HG02970 (cell line): ENCODE data around the gene DIAPH2.

Experiments used
- ATAC-seq: cut with Tn5 transposase; IDR thresholded peaks from one replicate; pipeline ENCODE4 v1.9.1; 2021; ENCODE audit warnings: mild to moderate bottlenecking, moderate library complexity, moderate number of reproducible peaks; ENCODE audit not compliant: unreplicated experiment, low FRiP score

DIAPH2 gene

DNA sequence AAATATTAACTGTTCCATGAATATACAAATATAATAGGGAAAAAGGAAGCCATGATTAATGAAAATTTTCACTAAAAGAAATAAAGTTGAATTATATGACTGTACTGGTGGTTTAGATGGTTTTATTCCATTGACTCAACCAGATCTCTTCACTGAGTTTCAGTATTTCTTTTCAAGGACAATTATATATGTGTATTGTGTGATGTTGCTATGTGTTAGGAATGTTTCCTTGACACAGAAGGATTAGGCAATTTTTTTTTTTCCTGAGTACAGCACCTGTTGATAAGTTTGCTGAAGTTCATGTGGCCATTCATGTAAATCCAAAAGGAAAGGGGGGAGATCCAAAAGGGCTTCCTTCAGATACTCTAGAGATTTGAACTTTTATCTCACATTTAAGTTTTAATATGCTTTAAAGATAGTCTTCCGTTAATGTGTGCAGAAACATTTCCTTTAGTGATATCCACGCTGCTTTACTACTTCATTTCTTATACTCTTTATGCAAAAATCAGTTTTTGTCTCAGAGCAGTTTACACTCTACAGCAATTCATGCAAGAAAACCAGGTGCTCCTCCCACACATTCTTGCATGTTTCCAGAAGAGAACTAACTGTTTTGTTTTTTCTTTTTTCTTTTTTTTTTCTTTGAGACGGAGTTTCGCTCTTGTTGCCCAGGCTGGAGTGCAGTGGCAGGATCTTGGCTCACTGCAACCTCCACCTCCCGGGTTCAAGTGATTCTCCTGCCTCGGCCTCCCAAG lies 448.2 kb downstream of the DIAPH2 start:
- no peak for ATAC-seq

DNA sequence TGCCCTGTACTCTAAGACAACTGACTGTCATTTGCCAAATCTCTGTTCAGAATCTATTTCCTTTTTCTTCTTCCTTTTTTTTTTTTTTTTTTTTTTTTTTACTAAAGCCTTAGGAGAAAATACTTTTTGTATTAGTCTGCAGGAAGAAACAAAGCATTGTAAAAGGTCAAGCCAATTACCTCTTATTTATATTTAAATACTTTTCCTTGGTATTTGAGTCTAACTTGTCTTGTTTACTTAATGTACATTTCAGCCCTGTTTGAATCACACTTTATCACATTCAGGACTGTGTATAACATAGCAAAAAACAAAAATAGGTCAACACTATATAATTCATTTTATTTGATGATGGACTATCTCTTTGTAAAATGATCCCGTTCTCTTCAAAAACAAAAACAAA lies 461.3 kb downstream of the DIAPH2 start:
- ATAC-seq, result no peak

DNA sequence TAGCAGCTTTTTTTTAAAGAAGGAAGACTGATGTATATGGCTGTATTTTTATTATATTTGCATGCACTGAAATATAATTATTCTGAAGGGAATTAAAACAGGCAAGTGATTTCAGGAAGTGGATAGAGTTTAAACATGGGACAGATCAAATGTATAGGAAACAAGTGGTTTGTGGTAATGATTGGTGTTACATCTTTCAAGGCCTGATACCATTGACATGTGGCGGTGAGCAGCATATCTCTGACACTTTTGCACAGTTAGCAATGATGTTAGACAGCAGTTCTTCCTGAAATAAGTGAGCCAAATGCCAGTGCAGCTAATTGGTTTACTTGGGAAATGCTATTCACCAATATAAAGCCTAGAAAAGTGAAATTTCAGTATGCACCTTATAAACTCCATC lies 471.2 kb downstream of the DIAPH2 start:
- ATAC-seq, result no peak

DNA sequence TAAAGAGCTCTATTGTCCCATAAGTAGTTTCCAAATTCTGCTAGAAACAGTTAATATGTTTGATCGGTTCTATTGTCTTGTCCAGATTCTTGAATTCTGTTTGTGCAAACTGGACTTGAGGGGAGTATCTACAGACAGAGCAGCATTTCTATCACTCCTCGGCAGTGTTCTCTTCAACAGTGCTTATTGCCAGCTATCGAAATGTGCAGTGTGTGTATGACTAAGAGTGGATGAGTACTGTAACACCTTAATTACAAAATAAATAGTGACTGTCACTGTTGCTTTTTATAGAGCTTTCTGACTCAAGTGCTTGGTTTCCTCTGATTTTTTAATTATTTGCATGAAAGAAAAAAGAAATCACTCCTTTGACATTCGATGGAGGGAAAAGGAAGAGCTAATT lies 473.6 kb downstream of the DIAPH2 start:
- ATAC-seq, result no peak

DNA sequence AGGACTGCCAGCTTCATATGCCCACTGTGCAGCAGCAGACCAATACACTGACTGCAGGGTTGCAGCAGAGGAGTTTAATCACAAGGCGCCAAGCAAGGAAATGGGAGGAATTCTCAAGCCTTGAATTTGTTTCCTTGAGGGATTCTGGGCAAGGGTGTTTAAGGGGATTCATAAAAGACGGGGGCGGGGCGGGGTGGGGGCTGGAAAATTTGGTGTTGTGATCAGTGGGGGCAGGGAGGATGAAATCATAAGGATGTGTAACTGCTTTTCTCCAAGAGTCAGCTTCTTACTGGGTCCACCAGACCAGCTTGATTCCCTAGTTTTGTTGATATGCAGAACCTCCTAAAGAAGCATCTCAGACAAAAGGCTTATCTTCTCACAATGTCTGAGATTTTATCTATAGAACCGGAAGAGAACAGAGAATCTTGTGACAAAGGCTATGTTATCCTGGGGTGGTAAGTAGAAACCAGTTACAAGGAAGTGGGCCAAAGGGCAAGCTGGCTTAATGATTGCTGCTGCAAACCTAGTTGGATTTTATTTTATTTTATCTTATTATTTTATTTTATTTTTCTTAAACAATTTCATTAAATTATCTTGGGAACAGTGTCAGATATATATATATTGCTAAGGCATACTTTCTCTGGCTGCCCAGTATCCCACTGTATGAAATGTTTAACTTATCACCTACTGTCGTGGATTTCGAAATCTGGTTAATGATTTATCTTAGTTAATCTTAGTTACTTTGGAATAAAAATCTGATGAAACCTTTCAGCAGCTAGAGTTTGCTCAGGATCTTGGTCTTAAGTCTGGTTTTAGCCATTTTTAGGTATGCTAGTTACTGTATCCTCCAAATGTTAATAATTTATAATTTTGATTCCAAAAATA lies 475.5 kb downstream of the DIAPH2 start:
- no peak for ATAC-seq

DNA sequence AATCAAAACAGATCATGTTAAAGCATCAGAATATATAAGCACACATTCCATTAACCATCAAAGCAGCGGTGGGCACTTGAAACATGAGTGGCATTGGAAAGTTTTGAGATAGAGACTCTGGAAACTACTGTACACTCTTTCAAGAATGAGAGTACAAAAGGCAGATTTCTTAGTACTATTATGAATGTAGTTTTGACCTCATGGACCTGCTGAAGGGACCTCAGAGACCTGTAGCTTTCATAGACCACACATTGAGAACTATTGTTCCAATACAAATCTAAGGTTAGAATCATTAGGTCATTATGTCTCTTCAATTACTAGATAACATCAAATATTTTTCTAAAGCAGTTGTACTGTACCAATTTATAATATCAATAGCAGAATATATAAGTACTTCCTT lies 482.7 kb downstream of the DIAPH2 start:
- no peak for ATAC-seq

DNA sequence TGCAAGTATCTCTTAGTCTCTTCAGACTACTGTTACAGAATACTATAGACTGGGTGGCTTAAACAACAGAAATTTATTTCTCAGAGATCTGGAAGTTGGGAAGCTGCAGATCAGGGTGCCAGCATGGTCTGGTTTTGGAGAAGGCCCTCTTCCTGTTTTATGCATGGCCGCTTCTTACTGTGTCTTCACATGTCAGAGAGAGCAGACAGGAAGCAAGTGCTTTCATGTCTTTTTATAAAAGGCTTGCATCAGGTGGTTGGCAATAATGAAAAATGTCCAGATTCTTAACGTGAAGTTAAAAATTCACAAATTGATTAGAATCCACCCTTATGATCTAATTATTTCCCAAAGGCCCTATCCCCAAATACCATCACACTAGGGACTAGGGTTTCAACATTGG lies 484.0 kb downstream of the DIAPH2 start:
- no peak for ATAC-seq

DNA sequence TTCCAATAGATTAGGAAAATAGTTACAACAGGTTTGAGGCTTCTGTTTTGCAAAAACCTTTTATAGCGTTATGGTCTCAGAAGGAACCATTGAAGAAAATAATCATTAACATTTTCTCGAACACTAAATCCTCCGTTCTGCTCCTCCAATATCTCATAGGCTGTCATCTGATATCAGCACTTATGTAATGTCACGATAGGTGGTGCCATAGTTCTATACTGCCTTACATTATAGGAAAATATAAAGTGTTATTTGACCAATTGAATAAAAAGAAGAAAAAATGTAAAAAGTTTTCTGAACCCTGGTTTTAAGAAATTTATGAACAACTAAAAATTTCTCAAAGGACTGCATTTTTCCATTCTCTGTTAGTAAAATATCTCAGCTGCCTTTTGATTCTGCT lies 490.5 kb downstream of the DIAPH2 start:
- ATAC-seq, result no peak

DNA sequence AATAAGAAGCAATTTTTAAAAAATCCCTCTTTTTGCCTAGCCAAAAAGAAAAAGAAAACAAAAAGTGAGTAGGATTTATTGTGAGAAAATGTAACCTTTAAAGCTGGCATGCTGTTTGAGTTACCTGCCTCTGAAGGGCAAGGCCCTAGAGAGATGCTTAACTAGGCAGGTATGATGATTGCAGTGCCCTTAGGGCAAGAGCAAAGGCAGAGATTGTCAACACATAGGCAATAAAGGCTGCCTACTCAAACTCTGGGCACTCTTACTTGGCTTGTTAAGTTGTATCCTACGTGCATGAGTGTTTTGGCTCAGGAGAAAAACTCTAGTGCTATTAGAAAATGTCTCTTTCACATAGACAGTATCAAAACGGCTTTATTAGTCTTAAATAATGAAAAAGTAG lies 505.0 kb downstream of the DIAPH2 start:
- ATAC-seq, result no peak

DNA sequence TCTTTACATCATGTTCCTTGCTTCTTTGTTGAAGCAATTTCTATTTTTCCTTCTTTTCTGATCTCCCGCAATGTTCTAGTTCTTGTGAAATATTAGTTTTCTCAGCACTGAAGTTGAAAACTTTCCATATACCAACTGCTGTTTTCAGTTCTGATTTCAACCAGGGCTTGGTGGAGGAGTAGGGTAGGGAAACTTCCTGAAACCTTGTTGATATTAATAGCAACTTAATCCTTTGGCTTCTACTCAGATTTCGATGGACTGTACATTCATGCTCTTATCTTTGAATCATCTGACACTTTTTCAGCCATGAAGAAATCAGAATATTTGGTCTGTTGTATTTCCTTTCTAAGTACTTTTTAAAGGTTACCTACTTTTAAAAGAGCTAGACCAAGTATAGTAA lies 514.9 kb downstream of the DIAPH2 start:
- no peak for ATAC-seq

DNA sequence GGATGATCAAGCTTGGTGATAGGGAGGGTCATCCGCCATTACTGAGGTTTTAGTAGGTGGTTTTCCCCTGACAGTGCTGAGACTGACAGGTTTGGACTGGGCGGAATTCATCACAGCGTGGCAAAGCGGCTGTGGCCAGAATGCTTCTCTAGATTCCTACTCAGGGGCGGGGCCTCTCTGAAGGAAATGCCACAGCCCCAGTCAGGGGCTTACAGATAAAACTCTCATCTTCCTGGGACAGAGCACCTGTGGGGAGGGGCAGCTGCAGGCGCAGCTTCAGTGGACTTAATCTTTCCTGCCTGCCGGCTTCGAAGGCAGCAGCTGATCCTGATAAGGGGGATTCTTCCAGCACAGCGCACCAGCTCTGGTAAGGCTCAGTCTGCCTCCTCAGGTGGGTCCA lies 515.8 kb downstream of the DIAPH2 start:
- ATAC-seq, result no peak

DNA sequence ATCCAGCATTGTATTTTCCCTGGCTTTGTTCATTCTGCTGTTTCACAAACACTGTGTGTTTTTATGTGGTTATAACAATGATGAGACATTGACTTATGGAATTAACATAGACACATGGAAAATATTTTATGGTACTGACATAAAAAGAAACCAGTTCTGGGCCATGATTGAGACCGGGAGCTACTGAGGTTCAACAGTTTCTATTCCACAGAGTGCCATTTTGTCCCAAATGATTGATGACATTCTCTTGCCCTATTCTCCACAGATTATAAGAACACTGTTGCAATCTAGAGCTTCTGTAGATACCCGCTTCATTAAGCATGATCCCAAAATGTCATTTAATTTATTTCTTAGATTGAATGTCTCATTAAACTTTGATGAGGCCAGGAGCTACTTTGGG lies 525.9 kb downstream of the DIAPH2 start:
- ATAC-seq, result no peak

DNA sequence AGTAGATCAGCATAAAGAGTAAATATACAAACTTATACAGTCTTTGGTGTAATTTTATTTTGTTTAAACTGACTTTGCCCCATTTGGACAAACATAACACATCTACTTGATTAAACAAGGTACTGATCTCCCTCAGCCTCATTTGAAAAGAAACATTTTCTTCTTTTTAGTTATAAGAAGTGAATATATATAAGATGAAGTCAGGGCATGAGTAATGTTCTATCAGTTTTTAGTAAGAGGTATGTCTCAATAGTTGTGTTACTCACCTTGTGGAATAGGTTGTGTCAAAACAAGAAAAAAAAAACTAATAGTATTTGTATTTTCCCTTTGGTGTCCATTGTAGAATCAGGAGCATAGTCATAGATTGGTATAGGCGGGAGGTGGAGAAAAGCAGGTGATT lies 526.4 kb downstream of the DIAPH2 start:
- ATAC-seq, result no peak

DNA sequence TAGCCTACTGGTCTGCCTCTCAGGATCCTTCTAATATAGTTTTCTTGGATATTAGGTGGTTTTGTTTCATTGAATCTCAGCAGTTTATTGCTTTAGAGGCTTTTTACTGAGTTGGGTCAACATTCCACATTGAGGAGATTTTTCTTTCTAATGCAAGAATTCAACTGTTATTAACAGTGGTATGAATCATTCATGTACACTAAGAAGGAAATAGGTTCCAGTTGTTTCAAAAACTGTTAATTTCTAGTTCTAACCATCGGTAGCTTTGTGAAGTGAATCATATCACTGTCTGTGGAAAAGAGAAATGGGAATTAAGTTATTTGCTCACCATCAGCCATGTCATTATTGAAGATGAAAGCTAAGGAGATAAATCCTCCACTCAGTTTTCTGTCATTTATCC lies 530.5 kb downstream of the DIAPH2 start:
- ATAC-seq, result no peak

DNA sequence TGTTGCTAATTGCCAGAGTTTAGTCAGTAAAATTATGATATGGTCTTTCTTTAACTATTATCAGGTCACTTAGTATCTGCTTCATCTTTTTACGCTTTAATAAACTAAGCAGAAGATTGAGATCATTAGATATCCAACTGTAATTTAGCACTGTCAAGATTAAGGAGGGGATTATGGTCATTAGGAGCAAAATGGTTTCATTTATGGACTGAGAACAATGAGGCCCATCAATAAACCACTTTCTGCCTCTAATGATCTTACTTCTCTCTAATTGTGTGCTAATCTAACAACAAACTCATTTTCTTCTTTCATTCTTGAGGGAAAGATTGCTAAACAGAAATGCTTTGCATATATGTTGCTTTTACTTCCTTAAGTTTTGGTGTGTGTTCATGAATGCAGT lies 539.5 kb downstream of the DIAPH2 start:
- no peak for ATAC-seq

DNA sequence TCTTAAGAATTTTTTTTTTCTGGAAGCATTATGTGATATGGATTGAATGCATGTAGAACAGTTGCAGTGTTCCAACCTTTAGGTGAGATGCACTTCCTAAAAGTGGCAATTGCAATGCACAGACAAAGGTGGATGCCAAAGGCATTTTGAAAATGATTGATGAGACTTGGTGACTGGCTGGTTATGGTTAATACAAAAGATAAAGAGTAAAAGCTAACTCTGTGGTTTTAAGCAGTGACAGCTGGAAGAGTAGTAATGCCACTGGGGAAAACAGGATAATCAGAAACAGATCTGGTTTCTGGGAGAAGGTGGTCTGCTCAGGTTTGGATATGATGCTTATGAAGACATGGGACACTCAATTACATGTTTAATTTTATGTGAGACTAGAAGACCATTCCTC lies 544.7 kb downstream of the DIAPH2 start:
- no peak for ATAC-seq

DNA sequence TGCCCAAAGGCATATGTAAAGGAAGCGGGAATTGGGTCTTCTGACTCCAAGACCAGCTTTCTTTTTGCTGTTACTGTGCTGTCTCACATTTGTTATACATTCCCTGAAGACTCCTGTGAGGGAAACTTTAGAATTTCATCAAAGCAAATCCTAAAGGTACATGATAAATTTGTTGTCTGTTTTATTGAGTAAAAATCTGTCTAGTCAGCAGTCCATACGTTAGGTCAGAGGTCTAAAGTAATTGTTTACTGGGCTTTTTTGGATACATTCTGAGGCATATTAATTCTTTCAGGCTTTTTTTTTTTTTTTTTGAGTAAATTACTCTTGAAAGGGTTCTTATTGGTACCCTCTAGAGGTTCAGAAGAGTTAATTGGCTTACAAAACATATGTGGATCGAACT lies 546.3 kb downstream of the DIAPH2 start:
- ATAC-seq, result no peak

DNA sequence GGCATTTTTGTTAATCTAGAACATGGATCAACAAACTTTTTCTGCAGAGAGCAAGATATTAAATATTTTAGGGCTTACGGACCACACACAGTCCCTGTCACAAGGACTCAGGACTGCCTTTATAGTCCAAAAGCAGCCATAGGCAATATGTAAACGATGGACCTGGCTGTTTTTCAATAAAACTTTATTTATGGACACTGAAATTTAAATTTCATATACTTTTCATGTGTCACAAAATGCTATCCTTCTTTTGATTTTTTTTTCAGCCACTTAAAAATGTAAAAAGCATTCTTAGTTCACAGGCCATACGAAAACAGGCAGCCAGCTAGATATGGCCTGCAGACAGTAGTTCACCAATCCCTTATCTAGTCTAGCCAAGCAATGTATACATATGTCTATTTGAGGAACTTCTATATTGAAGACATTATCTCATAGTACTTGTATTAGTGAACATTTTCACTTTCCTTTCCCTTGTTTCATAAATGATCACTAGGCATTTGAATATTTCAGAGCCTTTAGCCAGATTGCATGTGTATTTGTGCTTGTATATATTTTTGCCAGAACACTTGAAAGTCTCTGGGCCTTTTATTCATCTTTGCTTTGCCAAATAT lies 549.9 kb downstream of the DIAPH2 start:
- peak; percentile 89 for ATAC-seq

DNA sequence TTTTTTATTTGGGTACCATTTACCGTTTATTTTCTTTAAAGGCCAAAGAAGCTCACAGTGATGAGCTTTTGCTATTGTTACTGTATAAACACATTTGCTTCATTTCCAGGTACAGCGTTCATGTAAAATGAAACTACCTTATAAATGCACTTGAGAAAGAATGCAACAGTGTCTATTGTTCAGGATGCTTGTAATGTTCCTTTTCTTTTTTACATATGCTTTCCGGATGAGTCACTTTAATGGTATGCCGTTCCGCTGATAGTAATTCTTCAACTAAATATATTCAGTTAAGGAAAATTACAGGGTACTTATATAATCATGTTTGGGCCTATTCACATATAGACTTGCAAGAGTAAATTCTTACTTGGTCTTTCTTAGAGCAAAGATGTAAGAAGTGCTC lies 554.0 kb downstream of the DIAPH2 start:
- no peak for ATAC-seq

DNA sequence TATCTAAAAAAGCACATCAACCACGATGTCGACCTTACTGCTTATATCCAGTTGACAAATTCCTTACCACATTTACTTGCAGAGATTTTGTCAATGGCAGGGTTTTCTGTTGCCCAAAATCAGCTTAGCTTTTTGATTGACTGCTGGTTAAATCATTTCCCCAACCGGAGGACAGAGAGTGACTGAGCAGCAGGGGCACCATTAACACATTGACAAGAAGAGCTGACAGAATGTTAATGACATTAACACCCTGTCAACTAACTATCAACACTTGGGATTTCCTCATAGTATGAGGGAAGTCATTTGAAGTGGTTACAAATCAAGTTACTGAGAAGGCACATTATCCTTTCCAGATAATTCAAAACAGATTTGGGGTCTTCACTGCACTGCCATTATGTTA lies 567.5 kb downstream of the DIAPH2 start:
- ATAC-seq, result no peak

DNA sequence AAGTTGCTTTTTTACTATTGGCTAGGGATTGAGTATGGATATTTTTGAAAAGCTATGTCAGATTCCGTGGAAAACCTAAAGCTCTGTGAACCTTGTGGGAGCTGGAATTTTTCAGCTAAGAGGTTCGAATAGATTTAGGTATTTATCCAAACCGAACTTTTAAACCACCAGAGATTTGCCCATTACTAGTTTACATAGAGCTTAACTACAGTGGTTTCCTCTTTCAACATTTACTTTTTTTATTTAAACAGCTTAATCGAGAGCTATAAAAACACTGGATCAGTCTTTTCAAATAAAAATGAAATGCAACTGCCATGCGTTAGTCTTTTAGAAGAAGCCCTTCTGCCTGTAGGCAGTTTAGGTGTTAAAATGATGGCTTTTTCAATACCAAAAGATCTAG lies 576.0 kb downstream of the DIAPH2 start:
- no peak for ATAC-seq
